HepG2 (cell line): ENCODE measurements around the gene FBXW2. TPM values are rescaled to one million over a fixed set of nuclear protein-coding genes. Genes with fewer than 3 reads are reported as not detected.

ENCODE experiments used
- ATF1 ChIP-seq: IDR thresholded peaks from 2 replicates; pipeline ENCODE4 v1.6.1; 2016; ENCODE audit warnings: mild to moderate bottlenecking, control low read depth
- DPF2 ChIP-seq: sonication (generic); formaldehyde crosslinking; IDR thresholded peaks from 2 replicates; pipeline ENCODE4 v1.4.0; 2020; ENCODE audit warnings: mild to moderate bottlenecking, low read depth, missing genetic modification reagents, borderline replicate concordance
- FOXO1 ChIP-seq: sonication (generic); formaldehyde crosslinking; IDR thresholded peaks from 2 replicates; pipeline ENCODE4 v1.4.0; 2020; ENCODE audit warnings: missing genetic modification reagents
- HHEX ChIP-seq: IDR thresholded peaks from 2 replicates; pipeline ENCODE4 v1.6.1; 2016; ENCODE audit warnings: control low read depth
- KAT7 ChIP-seq: IDR thresholded peaks from 2 replicates; pipeline ENCODE4 v1.6.1; 2018; ENCODE audit warnings: borderline replicate concordance, missing compliant biosample characterization
- MTF1 ChIP-seq: sonication (generic); formaldehyde crosslinking; IDR thresholded peaks from 2 replicates; pipeline ENCODE4 v1.5.0; 2020; ENCODE audit warnings: missing genetic modification reagents
- NFIB ChIP-seq: sonication (generic); formaldehyde crosslinking; IDR thresholded peaks from 2 replicates; pipeline ENCODE4 v1.9.0; 2021; ENCODE audit warnings: missing genetic modification reagents, mild to moderate bottlenecking, borderline replicate concordance
- RBM22 ChIP-seq: fragments of 200-400 bp; formaldehyde crosslinking; optimal IDR thresholded peaks from 2 replicates; pipeline ENCODE3; 2017; ENCODE audit warnings: mild to moderate bottlenecking, low read length, moderate library complexity
- RNF219 ChIP-seq: sonication (generic); formaldehyde crosslinking; IDR thresholded peaks from 2 replicates; pipeline ENCODE4 v1.5.0; 2020; ENCODE audit warnings: mild to moderate bottlenecking, missing genetic modification reagents
- SOX13 ChIP-seq, 3 experiments: fragments of 450-650 bp in 1 of 3; sonication (generic) in 1 of 3; formaldehyde crosslinking in 1 of 3; IDR thresholded peaks in 2 of 3; conservative IDR thresholded peaks in 1 of 3; 2 replicates each; pipeline versions ENCODE4 v1.5.0 to v1.6.1; 2016 to 2020; ENCODE audit warnings: antibody characterized with exemption in 1 of 3, mild to moderate bottlenecking in 1 of 3, missing compliant biosample characterization in 1 of 3, missing genetic modification reagents in 1 of 3, moderate library complexity in 1 of 3
- SOX6 ChIP-seq, 2 experiments: fragments of 450-650 bp in 1 of 2; sonication (generic) in 1 of 2; formaldehyde crosslinking in 1 of 2; IDR thresholded peaks; 2 replicates each; pipeline versions ENCODE4 v1.4.0 to v1.6.1; 2017 to 2020; ENCODE audit warnings: antibody characterized with exemption in 1 of 2, mild to moderate bottlenecking in 1 of 2, missing genetic modification reagents in 1 of 2
- SP2 ChIP-seq: sonication (generic); formaldehyde crosslinking; IDR thresholded peaks from 2 replicates; pipeline ENCODE4 v1.5.1; 2020; ENCODE audit warnings: mild to moderate bottlenecking, missing genetic modification reagents
- TCF7L2 ChIP-seq: IDR thresholded peaks from 2 replicates; pipeline ENCODE4 v1.6.1; 2011; ENCODE audit warnings: mild to moderate bottlenecking, low read depth, low read length, moderate library complexity
- ZBTB7B ChIP-seq: sonication (generic); formaldehyde crosslinking; IDR thresholded peaks from 2 replicates; pipeline ENCODE4 v1.4.0; 2020; ENCODE audit warnings: missing genetic modification reagents
- ZNF556 ChIP-seq: sonication (generic); formaldehyde crosslinking; IDR thresholded peaks from 2 replicates; pipeline ENCODE4 v1.4.0; 2020; ENCODE audit warnings: mild to moderate bottlenecking, missing genetic modification reagents, borderline replicate concordance
- ZNF747 ChIP-seq: sonication (generic); formaldehyde crosslinking; IDR thresholded peaks from 2 replicates; pipeline ENCODE4 v1.8.1; 2023; ENCODE audit warnings: missing genetic modification reagents, mild to moderate bottlenecking, borderline replicate concordance
- ZNF772 ChIP-seq: sonication (generic); formaldehyde crosslinking; IDR thresholded peaks from 2 replicates; pipeline ENCODE4 v1.5.0; 2020; ENCODE audit warnings: mild to moderate bottlenecking, missing genetic modification reagents
- ZSCAN12 ChIP-seq: sonication (generic); formaldehyde crosslinking; IDR thresholded peaks from 2 replicates; pipeline ENCODE4 v1.9.0; 2021; ENCODE audit warnings: mild to moderate bottlenecking, missing genetic modification reagents
- polyA plus RNA-seq, 8 experiments: library from polyadenylated mRNA; depleted of rRNA in 3 of 8; stranded (reverse) in 7 of 8; unstranded in 1 of 8; fragments of >200 nt; fragmentation: Illumina TruSeq in 4 of 8; extraction: Trizol in 4 of 8; gene quantifications; 2 replicates each; pipeline versions ENCODE4 v1.2.1 to v1.2.3, GENCODE V29; 2011 to 2016; ENCODE audit warnings: low read depth in 4 of 8, missing spikeins in 1 of 8, mixed read lengths in 1 of 8; ENCODE audit not compliant: insufficient read depth in 1 of 8
- total RNA-seq, 5 experiments: library from RNA; depleted of rRNA; stranded (reverse); fragments of >200 nt; fragmentation: Illumina TruSeq; extraction: Trizol; gene quantifications; 2 replicates each; pipeline ENCODE4 v1.2.3, GENCODE V29; 2016; ENCODE audit warnings: low read depth in 1 of 5
- TF ChIP-seq, protein P1 (sequence below): IDR thresholded peaks from 2 replicates; pipeline ENCODE4 v1.6.1; 2016; ENCODE audit warnings: control low read depth
- TF ChIP-seq, protein P2 (sequence below): sonication (generic); formaldehyde crosslinking; IDR thresholded peaks from 2 replicates; pipeline ENCODE4 v1.5.0; 2020; ENCODE audit warnings: mild to moderate bottlenecking, missing genetic modification reagents
- TF ChIP-seq, protein P3 (sequence below): sonication (generic); formaldehyde crosslinking; IDR thresholded peaks from 2 replicates; pipeline ENCODE4 v1.8.1; 2023; ENCODE audit warnings: mild to moderate bottlenecking, moderate library complexity, missing genetic modification reagents
- TF ChIP-seq, protein P4 (sequence below): sonication (generic); formaldehyde crosslinking; conservative IDR thresholded peaks from 2 replicates; pipeline ENCODE4 v1.8.0; 2022; ENCODE audit warnings: mild to moderate bottlenecking, moderate library complexity, missing genetic modification reagents

The FBXW2 gene
- total and polyA plus RNA-seq, 2 of the 13 experiments (the other 11 are each of a cell fraction or from before 2014, with no cell fraction given) = 35.4 to 43.1 TPM

DNA sequence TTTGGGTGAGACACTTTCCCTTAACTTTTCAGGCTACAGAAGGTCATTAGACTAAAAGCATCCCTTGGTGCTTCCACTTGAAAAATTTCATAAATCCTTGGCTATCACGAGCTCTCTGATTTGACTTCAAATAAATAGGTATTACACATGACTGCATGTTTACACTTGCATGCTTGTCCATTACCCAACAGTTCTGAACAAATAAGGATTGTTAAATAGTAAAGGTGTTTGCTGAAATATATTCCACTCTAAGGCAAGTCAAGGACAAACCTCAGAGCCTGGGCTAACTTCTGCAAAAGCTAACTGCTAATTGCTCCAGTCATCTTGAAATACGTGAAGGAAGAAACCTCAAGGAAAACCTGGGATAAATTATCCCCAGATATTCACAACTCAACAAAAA is 14.5 kb downstream of the FBXW2 start (continued):
- TF ChIP-seq FOXO1 (CRISPR knock-in tag) = peak; percentile 84
- TF ChIP-seq, protein P1, sequence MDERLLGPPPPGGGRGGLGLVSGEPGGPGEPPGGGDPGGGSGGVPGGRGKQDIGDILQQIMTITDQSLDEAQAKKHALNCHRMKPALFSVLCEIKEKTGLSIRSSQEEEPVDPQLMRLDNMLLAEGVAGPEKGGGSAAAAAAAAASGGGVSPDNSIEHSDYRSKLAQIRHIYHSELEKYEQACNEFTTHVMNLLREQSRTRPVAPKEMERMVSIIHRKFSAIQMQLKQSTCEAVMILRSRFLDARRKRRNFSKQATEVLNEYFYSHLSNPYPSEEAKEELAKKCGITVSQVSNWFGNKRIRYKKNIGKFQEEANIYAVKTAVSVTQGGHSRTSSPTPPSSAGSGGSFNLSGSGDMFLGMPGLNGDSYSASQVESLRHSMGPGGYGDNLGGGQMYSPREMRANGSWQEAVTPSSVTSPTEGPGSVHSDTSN = no peak
- TF ChIP-seq ATF1 (CRISPR knock-in tag) = 0 out of 2 replicates have a peak, but pooled peaks have one; percentile 17
- TF ChIP-seq, protein P2, sequence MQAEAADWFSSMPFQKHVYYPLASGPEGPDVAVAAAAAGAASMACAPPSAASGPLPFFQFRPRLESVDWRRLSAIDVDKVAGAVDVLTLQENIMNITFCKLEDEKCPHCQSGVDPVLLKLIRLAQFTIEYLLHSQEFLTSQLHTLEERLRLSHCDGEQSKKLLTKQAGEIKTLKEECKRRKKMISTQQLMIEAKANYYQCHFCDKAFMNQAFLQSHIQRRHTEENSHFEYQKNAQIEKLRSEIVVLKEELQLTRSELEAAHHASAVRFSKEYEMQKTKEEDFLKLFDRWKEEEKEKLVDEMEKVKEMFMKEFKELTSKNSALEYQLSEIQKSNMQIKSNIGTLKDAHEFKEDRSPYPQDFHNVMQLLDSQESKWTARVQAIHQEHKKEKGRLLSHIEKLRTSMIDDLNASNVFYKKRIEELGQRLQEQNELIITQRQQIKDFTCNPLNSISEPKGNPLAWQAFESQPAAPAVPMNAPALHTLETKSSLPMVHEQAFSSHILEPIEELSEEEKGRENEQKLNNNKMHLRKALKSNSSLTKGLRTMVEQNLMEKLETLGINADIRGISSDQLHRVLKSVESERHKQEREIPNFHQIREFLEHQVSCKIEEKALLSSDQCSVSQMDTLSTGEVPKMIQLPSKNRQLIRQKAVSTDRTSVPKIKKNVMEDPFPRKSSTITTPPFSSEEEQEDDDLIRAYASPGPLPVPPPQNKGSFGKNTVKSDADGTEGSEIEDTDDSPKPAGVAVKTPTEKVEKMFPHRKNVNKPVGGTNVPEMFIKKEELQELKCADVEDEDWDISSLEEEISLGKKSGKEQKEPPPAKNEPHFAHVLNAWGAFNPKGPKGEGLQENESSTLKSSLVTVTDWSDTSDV (CRISPR knock-in tag) = no peak
- peak; percentile 68; the same call in 1 of the 2 replicates for TF ChIP-seq HHEX (CRISPR knock-in tag)
- no peak for TF ChIP-seq MTF1
- TF ChIP-seq, protein P3, sequence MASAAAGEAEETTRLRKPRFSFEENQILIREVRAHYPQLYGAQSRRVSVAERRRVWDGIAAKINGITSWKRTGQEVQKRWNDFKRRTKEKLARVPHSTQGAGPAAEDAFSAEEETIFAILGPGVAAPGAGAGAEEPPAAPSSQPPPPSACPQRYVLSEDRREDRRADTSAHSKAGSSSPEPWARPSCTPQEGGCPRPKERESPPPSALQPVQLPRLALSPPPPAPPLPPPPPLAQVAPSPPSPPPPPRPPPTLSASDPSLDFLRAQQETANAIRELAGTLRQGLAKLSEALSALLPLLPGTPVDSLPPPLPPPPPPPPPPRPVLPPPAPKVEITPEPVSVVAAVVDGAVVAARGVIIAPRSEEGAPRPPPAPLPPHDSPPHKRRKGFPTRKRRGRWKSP = no peak; the same call in 1 of the 2 replicates
- TF ChIP-seq ZNF772 (CRISPR knock-in tag) = no peak
- no peak for TF ChIP-seq SP2 (CRISPR knock-in tag)
- TF ChIP-seq, protein P4, sequence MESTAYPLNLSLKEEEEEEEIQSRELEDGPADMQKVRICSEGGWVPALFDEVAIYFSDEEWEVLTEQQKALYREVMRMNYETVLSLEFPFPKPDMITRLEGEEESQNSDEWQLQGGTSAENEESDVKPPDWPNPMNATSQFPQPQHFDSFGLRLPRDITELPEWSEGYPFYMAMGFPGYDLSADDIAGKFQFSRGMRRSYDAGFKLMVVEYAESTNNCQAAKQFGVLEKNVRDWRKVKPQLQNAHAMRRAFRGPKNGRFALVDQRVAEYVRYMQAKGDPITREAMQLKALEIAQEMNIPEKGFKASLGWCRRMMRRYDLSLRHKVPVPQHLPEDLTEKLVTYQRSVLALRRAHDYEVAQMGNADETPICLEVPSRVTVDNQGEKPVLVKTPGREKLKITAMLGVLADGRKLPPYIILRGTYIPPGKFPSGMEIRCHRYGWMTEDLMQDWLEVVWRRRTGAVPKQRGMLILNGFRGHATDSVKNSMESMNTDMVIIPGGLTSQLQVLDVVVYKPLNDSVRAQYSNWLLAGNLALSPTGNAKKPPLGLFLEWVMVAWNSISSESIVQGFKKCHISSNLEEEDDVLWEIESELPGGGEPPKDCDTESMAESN = no peak
- TF ChIP-seq DPF2 (CRISPR knock-in tag) = peak; percentile 81
- TF ChIP-seq RBM22 = no peak
- no peak for TF ChIP-seq KAT7 (CRISPR knock-in tag)
- no peak for TF ChIP-seq SOX6 (IDR thresholded peaks at IDR 0.05)
- peak; percentile 84; the same call in 1 of the 2 replicates for TF ChIP-seq SOX6 (CRISPR knock-in tag; IDR thresholded peaks at IDR 0.05)
- TF ChIP-seq SOX13 (IDR thresholded peaks at IDR 0.05) = no peak
- TF ChIP-seq SOX13 (CRISPR knock-in tag; conservative IDR thresholded peaks at IDR 0.05 in 1 of 2, IDR thresholded peaks at IDR 0.05 in 1 of 2) = peak in 1 of 2 experiments; percentile 91; a peak in 2 of 4 replicates
- TF ChIP-seq ZNF556 (CRISPR knock-in tag) = no peak
- TF ChIP-seq NFIB (CRISPR knock-in tag) = no peak
- no peak for TF ChIP-seq ZNF747 (CRISPR knock-in tag)
- TF ChIP-seq ZBTB7B (CRISPR knock-in tag) = no peak
- TF ChIP-seq ZSCAN12 (CRISPR knock-in tag) = no peak
- TF ChIP-seq TCF7L2 = no peak
- TF ChIP-seq RNF219 (CRISPR knock-in tag) = no peak
